Common myeloid progenitor, CD34-positive (primary cell): Measurements from ENCODE around the gene EMC6. TPM values are rescaled to one million over a fixed set of nuclear protein-coding genes. Genes with fewer than 3 reads are reported as not detected.

Experiments used
- CTCF ChIA-PET: fragments of 350-600 bp; sonication (Branson Sonifier 250); formaldehyde crosslinking; loops from one replicate; lab custom pipeline; 2021; ENCODE audit warnings: antibody characterized with exemption; lab: Charles Lee
- POLR2A ChIA-PET: fragments of 350-600 bp; sonication (Branson Sonifier 250); formaldehyde crosslinking; loops from one replicate; lab custom pipeline; 2021; ENCODE audit warnings: antibody characterized with exemption; lab: Charles Lee
- DNase-seq, 3 donors: peaks; one replicate each; pipeline versions ENCODE4 v3.0.0 to v3.0.0-alpha.2; 2013
- H3K27ac ChIP-seq, 2 experiments: 1 replicate in 1 of 2; 2 replicates in 1 of 2; pipeline ENCODE4 v1.7.0; 2013; ENCODE audit warnings: inconsistent platforms in 2 of 2, low read length in 2 of 2, mild to moderate bottlenecking in 2 of 2, low read depth in 1 of 2, moderate library complexity in 1 of 2; ENCODE audit not compliant: severe bottlenecking in 2 of 2, insufficient read depth in 1 of 2, poor library complexity in 1 of 2
- H3K27me3 ChIP-seq, 5 experiments: replicated peaks in 2 of 5; 1 replicate in 3 of 5; 2 replicates in 2 of 5; pipeline versions ENCODE4 v1.6.1 to v1.7.0; 2013; ENCODE audit warnings: low read length in 4 of 5, mild to moderate bottlenecking in 2 of 5, moderate library complexity in 2 of 5, inconsistent platforms in 1 of 5; ENCODE audit not compliant: insufficient read depth in 5 of 5, control insufficient read depth in 4 of 5
- H3K36me3 ChIP-seq, 4 experiments: 1 replicate in 2 of 4; 2 replicates in 2 of 4; pipeline versions ENCODE4 v1.6.1 to v1.7.0; 2013; ENCODE audit warnings: low read length in 3 of 4, control low read depth in 1 of 4, mild to moderate bottlenecking in 1 of 4; ENCODE audit not compliant: control insufficient read depth in 4 of 4, insufficient read depth in 4 of 4
- H3K4me1 ChIP-seq, 4 experiments: 1 replicate in 3 of 4; 2 replicates in 1 of 4; pipeline versions ENCODE4 v1.6.1 to v1.7.1; 2013; ENCODE audit warnings: low read length in 3 of 4, mild to moderate bottlenecking in 3 of 4, control low read depth in 1 of 4, inconsistent platforms in 1 of 4, moderate library complexity in 1 of 4; ENCODE audit not compliant: control insufficient read depth in 4 of 4, insufficient read depth in 4 of 4; ENCODE audit errors: control extremely low read depth in 1 of 4
- H3K4me3 ChIP-seq, 7 experiments: 1 replicate in 4 of 7; 2 replicates in 3 of 7; pipeline versions ENCODE4 v1.5.1 to v1.7.0; 2013; ENCODE audit warnings: mild to moderate bottlenecking in 7 of 7, low read length in 6 of 7, moderate library complexity in 6 of 7, inconsistent platforms in 2 of 7, low read depth in 2 of 7, control low read depth in 1 of 7; ENCODE audit not compliant: insufficient read depth in 4 of 7, control insufficient read depth in 1 of 7; ENCODE audit errors: extremely low read depth in 1 of 7
- H3K9me3 ChIP-seq, 5 experiments: 1 replicate in 4 of 5; 2 replicates in 1 of 5; pipeline versions ENCODE4 v1.6.1 to v1.7.1; 2013; ENCODE audit warnings: low read length in 4 of 5, mild to moderate bottlenecking in 2 of 5, inconsistent platforms in 1 of 5, low read depth in 1 of 5, moderate library complexity in 1 of 5; ENCODE audit not compliant: control insufficient read depth in 4 of 5, insufficient read depth in 2 of 5; ENCODE audit errors: control extremely low read depth in 1 of 5
- WGBS: methylation state at CpG from one replicate; pipeline ENCODE4 v1.1.5; 2013; ENCODE audit not compliant: insufficient coverage; 5-methylcytosine and 5-hydroxymethylcytosine counted together
- polyA plus RNA-seq: library from polyadenylated mRNA; unstranded; fragments of 120-200 nt; gene quantifications from one replicate; pipeline ENCODE4 v1.2.1, GENCODE V29; 2013

Gene EMC6
- 28.1 TPM for polyA plus RNA-seq

- Histone ChIP-seq H3K4me1 (peaks cover 5 to 23% (median 18%) of the 10 kb centered on the region in 4 experiments), H3K27me3 (no peaks in the 10 kb centered on the region), H3K4me3 (peak within 1 kb of the TSS; percentile 90 to 99 (median 95)), H3K27ac (peak within 1 kb of the TSS; percentile 86 to 92), H3K9me3 (no peaks in the 10 kb centered on the region), H3K36me3 (peaks cover 0 to 8% (median 5%) of the 10 kb centered on the region in 4 experiments)
- ChIA-PET CTCF (interaction anchor here (1.0 to 2.0 kb wide), 3 partner anchors 14 to 21 kb away, joined by 3 to 8 read pairs (median 3); no protein-coding TSS in a partner anchor), POLR2A (interaction anchor here (0.6 to 1.0 kb wide), 2 partner anchors 10 to 32 kb away, joined by 3 to 4 read pairs; partner anchors contain the start of genes CTNS and SHPK)
- under 1% methylated on average over 76 of the region's 89 CpGs for WGBS
- DNase-seq = peak; percentile 94 to 97 (median 96)
Measured at GRCh38 chr17:3668279-3669084, at the start of gene EMC6, which contains the start of gene TAX1BP3. Gene EMC6 (plus strand): TSS chr17:3668812. CDS start chr17:3669147, 335 bp downstream. Gene TAX1BP3 (minus strand): TSS chr17:3668578. CDS start chr17:3668526, 52 bp downstream.

- CTCF ChIA-PET = interaction anchor here (0.5 kb wide), 1 partner anchor 798 kb away, joined by 3 read pairs; no protein-coding TSS in a partner anchor
- WGBS = 96% methylated on average over 7 of the region's 8 CpGs
- POLR2A ChIA-PET = interaction anchor here (0.5 kb wide), 1 partner anchor 759 kb away, joined by 3 read pairs; no protein-coding TSS in a partner anchor
- no peak overlapping the region for H3K4me3 ChIP-seq
- no peaks in the 10 kb centered on the region for H3K27me3 ChIP-seq
- H3K27ac ChIP-seq = no peak overlapping the region
- no peak for DNase-seq
- H3K9me3 ChIP-seq = peaks cover 1 to 21% (median 7%) of the 10 kb centered on the region in 5 experiments
- peaks cover 24 to 77% (median 49%) of the 10 kb centered on the region in 4 experiments for H3K36me3 ChIP-seq
- H3K4me1 ChIP-seq = no peaks in the 10 kb centered on the region
Measured at GRCh38 chr17:3621146-3621720, 47.4 kb upstream of the EMC6 start.

- no peaks in the 10 kb centered on the region for H3K4me1 ChIP-seq
- no peak for DNase-seq
- no peaks in the 10 kb centered on the region for H3K27me3 ChIP-seq
- peaks cover 20 to 74% (median 48%) of the 10 kb centered on the region in 4 experiments for H3K36me3 ChIP-seq
- H3K9me3 ChIP-seq = peaks cover 0 to 9% (median 0%) of the 10 kb centered on the region in 5 experiments
- H3K27ac ChIP-seq = no peak overlapping the region
- no peak overlapping the region for H3K4me3 ChIP-seq
- ChIA-PET POLR2A (no interaction called here), CTCF (interaction anchor here (1.2 kb wide), 1 partner anchor 13 kb away, joined by 3 read pairs; the partner anchor contains the start of genes CTNS and SHPK)
- WGBS = 96% methylated on average over 14 of the region's 16 CpGs
Measured at GRCh38 chr17:3622977-3623594, 45.5 kb upstream of the EMC6 start.

GRCh38 chr17:3626831-3627768, 41.5 kb upstream of the EMC6 start:
- ChIA-PET CTCF (interaction anchor here (0.6 to 0.9 kb wide), 3 partner anchors 10 to 201 kb away, joined by 3 read pairs; no protein-coding TSS in a partner anchor), POLR2A (no interaction called here)
- Histone ChIP-seq H3K27me3 (no peaks in the 10 kb centered on the region), H3K27ac (no peak overlapping the region), H3K4me1 (no peaks in the 10 kb centered on the region), H3K4me3 (no peak overlapping the region), H3K9me3 (no peaks in the 10 kb centered on the region), H3K36me3 (peaks cover 14 to 60% (median 43%) of the 10 kb centered on the region in 4 experiments)
- no peak for DNase-seq
- 84% methylated on average over 10 of the region's 16 CpGs for WGBS

GRCh38 chr17:3627769-3628167, 40.8 kb upstream of the EMC6 start:
- no peak overlapping the region for H3K4me3 ChIP-seq
- no peak for DNase-seq
- no peaks in the 10 kb centered on the region for H3K27me3 ChIP-seq
- POLR2A ChIA-PET = no interaction called here
- H3K4me1 ChIP-seq = no peaks in the 10 kb centered on the region
- WGBS = 95% methylated on average over 7 of the region's 11 CpGs
- H3K27ac ChIP-seq = no peak overlapping the region
- CTCF ChIA-PET = interaction anchor here (0.6 to 0.9 kb wide), 3 partner anchors 9 to 200 kb away, joined by 3 read pairs; no protein-coding TSS in a partner anchor
- H3K9me3 ChIP-seq = no peaks in the 10 kb centered on the region
- peaks cover 11 to 59% (median 43%) of the 10 kb centered on the region in 4 experiments for H3K36me3 ChIP-seq

- Histone ChIP-seq H3K9me3 (no peaks in the 10 kb centered on the region), H3K4me3 (no peak overlapping the region), H3K4me1 (peaks cover 0 to 8% (median 5%) of the 10 kb centered on the region in 4 experiments), H3K27ac (no peak overlapping the region), H3K36me3 (peaks cover 6 to 39% (median 27%) of the 10 kb centered on the region in 4 experiments), H3K27me3 (no peaks in the 10 kb centered on the region)
- WGBS = 97% methylated on average over 5 of the region's 10 CpGs
- ChIA-PET POLR2A (no interaction called here), CTCF (interaction anchor here (2.2 kb wide), 1 partner anchor 16 kb away, joined by 8 read pairs; no protein-coding TSS in a partner anchor)
- DNase-seq = no peak
Measured at GRCh38 chr17:3630781-3631180, 37.8 kb upstream of the EMC6 start.
